GM21825 (cell line): Measurements from ENCODE around the gene NPIPA5.
"Not testable (repeated sequence)": the region's sequence is repeated elsewhere in the genome, so short reads cannot be mapped to it uniquely, and the experiment has no call there.

Experiments
- ATAC-seq: cut with Tn5 transposase; IDR thresholded peaks from one replicate; pipeline ENCODE4 v1.9.1; 2021; ENCODE audit warnings: mild to moderate bottlenecking, moderate library complexity; ENCODE audit not compliant: unreplicated experiment

Gene NPIPA5

GRCh38 chr16:15393025-15393424, 14.9 kb upstream of the NPIPA5 start:
- not testable (repeated sequence) for ATAC-seq

GRCh38 chr16:15389916-15390315, 11.8 kb upstream of the NPIPA5 start:
- not testable (repeated sequence) for ATAC-seq

- ATAC-seq, result not testable (repeated sequence)
These were observed 10.0 kb upstream of the NPIPA5 start for GRCh38 chr16:15388060-15388459.

GRCh38 chr16:15382810-15383209, 4.7 kb upstream of the NPIPA5 start:
- not testable (repeated sequence) for ATAC-seq

GRCh38 chr16:15357495-15357894, 20.6 kb downstream of the NPIPA5 start:
- not testable (repeated sequence) for ATAC-seq

- ATAC-seq, result not testable (repeated sequence)
These were observed 23.2 kb downstream of the NPIPA5 start for GRCh38 chr16:15354846-15355245.

GRCh38 chr16:15352852-15353251, 25.2 kb downstream of the NPIPA5 start:
- not testable (repeated sequence) for ATAC-seq

GRCh38 chr16:15351745-15352144, 26.3 kb downstream of the NPIPA5 start:
- ATAC-seq, result not testable (repeated sequence)

GRCh38 chr16:15351251-15351650, 26.8 kb downstream of the NPIPA5 start:
- not testable (repeated sequence) for ATAC-seq

- not testable (repeated sequence) for ATAC-seq
These were observed 29.4 kb downstream of the NPIPA5 start for GRCh38 chr16:15348721-15349120.

GRCh38 chr16:15342337-15342736, 35.8 kb downstream of the NPIPA5 start:
- ATAC-seq, result not testable (repeated sequence)

- ATAC-seq, result not testable (repeated sequence)
These were observed 39.1 kb downstream of the NPIPA5 start for GRCh38 chr16:15338986-15339385.

- ATAC-seq, result not testable (repeated sequence)
These were observed 40.0 kb downstream of the NPIPA5 start for GRCh38 chr16:15337974-15338605.

- not testable (repeated sequence) for ATAC-seq
These were observed 42.5 kb downstream of the NPIPA5 start for GRCh38 chr16:15335609-15336008.

GRCh38 chr16:15333969-15334368, 44.1 kb downstream of the NPIPA5 start:
- ATAC-seq, result not testable (repeated sequence)

GRCh38 chr16:15330978-15331377, 47.1 kb downstream of the NPIPA5 start:
- ATAC-seq, result not testable (repeated sequence)

GRCh38 chr16:15324954-15325353, 53.1 kb downstream of the NPIPA5 start:
- ATAC-seq, result not testable (repeated sequence)

GRCh38 chr16:15323373-15323772, 54.7 kb downstream of the NPIPA5 start:
- ATAC-seq, result not testable (repeated sequence)

- ATAC-seq, result not testable (repeated sequence)
These were observed 56.9 kb downstream of the NPIPA5 start for GRCh38 chr16:15321221-15321620.

GRCh38 chr16:15314562-15314961, 63.5 kb downstream of the NPIPA5 start:
- not testable (repeated sequence) for ATAC-seq
